HG03095 (cell line): ENCODE results near the gene HTT.

Source experiments
- ATAC-seq: cut with Tn5 transposase; IDR thresholded peaks from one replicate; pipeline ENCODE4 v1.9.1; 2021; ENCODE audit warnings: moderate library complexity; ENCODE audit not compliant: unreplicated experiment

HTT gene

GRCh38 chr4:3229964-3230363 is 155.5 kb downstream of the HTT start:
- ATAC-seq: no peak

- ATAC-seq: no peak
Observed at GRCh38 chr4:3231471-3231870, 157.0 kb downstream of the HTT start.

DNA sequence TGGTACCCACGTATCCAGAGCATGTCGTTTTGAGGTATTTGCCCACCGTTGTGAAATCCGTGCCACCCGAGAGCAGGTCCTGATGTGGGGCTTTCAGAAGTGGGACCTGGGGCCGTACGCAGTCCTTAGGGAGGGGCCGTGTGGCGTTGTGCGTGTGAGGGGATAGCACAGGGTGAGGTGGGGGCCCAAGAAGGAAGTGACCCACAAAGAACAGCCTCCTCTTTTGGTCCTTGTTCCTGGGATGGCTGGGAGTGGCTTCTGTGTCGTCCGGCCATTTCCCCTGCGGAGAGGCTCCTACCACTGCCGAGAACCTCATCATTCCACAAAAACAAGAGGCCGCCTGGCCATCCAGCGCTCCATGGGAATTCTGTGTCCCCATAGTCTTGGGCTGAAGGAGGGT is 157.5 kb downstream of the HTT start:
- ATAC-seq: no peak

GRCh38 chr4:3232871-3233271 is 158.4 kb downstream of the HTT start:
- ATAC-seq: no peak

DNA sequence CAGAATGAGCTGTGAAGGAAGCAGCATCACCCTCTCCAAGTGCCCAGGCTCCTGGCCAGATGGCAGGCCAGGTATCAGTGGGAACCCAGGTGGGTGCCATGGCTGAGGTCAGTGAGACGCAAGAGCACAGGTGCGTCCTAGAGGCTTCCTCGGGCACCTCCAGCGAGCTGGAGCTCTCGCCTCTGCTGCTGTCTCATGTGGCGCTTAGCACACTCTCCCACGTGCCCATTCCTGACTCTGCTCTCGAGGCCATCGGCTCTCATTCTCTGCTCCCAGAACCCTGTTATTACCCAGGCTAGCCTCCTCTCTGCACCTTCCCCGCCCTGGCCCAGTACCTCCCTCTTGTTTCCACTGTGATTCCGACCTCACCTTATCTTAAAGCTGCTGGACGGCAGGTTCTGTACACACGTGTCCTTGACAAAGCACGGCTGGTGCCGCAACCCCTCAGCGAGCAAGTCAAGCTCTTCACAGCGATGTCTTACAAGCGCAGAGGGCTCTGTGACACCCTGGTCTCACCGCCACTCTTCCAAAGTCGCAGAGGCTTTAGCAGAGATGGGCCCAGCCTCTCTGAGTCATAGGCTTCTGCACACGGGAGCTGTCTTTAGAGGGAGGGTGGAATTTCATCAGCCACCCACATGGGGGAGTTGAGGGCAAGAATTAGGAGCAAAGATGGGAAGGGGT is 159.1 kb downstream of the HTT start:
- ATAC-seq: no peak

- ATAC-seq: no peak
Observed at GRCh38 chr4:3234171-3235029, 159.9 kb downstream of the HTT start.

- ATAC-seq: no peak
Observed at GRCh38 chr4:3235030-3235345, 160.5 kb downstream of the HTT start.

DNA sequence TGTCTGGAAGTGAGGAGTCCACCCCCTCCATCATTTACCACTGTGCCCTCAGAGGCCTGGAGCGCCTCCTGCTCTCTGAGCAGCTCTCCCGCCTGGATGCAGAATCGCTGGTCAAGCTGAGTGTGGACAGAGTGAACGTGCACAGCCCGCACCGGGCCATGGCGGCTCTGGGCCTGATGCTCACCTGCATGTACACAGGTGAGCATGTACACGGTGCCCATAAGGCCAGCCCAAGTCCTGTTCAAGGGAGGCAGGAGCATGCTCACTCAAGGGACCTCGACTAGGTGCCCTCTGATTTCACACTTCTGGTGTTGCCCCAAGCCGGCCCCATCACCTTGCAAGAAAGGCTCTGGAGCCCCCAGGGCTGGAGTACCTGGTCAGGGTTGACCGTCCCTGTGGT is 161.1 kb downstream of the HTT start:
- no peak for ATAC-seq

GRCh38 chr4:3236326-3236878 is 161.9 kb downstream of the HTT start:
- ATAC-seq: no peak

DNA sequence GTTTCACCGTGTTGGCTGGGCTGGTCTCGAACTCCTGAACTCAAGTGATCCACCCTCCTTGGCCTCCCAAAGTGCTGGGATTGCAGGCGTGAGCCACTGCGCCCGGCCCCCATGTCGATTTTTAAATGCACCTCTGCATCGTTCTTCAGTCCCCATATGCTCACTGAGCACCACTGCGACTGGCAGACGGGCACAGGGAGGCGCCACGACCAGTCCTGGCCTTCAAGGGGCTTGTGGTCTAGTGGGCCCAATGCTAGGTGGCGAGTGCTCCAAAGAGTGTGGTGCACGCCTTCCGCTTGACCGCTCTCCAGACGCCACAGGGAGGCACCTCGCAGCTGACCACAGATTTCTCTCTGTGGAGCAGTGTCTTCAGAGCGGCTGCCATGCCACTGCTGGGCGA is 162.8 kb downstream of the HTT start:
- ATAC-seq: no peak

GRCh38 chr4:3237712-3238560 is 163.5 kb downstream of the HTT start:
- ATAC-seq: no peak

- no peak for ATAC-seq
Observed at GRCh38 chr4:3238721-3239120, 164.2 kb downstream of the HTT start.

DNA sequence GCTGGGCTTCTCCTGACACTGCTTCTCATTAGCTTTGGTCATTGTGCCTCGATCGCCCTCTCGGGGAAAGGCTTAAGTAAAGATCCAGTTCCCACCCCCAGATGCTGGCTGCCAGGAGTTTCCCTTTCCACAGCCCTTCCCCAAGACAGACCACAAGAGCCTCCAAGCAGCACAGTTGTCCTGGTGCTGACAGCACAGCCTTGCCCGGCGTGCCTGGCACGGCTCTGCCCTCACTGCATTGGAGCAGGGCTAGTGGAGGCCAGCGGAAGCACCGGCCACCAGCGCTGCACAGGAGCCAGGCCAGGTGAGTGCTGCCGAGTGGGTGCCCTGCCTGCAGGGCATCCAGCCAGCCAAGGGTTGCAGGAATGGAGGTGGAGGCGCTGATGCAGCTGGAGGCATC is 164.8 kb downstream of the HTT start:
- ATAC-seq: no peak

- no peak for ATAC-seq
Observed at GRCh38 chr4:3239998-3240920, 165.8 kb downstream of the HTT start.

DNA sequence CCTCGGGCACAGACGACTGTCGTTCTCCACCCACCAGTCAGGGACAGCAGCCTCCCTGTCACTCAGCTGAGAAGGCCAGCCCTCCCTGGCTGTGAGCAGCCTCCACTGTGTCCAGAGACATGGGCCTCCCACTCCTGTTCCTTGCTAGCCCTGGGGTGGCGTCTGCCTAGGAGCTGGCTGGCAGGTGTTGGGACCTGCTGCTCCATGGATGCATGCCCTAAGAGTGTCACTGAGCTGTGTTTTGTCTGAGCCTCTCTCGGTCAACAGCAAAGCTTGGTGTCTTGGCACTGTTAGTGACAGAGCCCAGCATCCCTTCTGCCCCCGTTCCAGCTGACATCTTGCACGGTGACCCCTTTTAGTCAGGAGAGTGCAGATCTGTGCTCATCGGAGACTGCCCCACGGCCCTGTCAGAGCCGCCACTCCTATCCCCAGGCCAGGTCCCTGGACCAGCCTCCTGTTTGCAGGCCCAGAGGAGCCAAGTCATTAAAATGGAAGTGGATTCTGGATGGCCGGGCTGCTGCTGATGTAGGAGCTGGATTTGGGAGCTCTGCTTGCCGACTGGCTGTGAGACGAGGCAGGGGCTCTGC is 166.5 kb downstream of the HTT start:
- no peak for ATAC-seq

DNA sequence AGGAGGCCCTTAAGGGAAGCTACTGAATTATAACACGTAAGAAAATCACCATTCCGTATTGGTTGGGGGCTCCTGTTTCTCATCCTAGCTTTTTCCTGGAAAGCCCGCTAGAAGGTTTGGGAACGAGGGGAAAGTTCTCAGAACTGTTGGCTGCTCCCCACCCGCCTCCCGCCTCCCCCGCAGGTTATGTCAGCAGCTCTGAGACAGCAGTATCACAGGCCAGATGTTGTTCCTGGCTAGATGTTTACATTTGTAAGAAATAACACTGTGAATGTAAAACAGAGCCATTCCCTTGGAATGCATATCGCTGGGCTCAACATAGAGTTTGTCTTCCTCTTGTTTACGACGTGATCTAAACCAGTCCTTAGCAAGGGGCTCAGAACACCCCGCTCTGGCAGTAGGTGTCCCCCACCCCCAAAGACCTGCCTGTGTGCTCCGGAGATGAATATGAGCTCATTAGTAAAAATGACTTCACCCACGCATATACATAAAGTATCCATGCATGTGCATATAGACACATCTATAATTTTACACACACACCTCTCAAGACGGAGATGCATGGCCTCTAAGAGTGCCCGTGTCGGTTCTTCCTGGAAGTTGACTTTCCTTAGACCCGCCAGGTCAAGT is 167.5 kb downstream of the HTT start:
- no peak for ATAC-seq

DNA sequence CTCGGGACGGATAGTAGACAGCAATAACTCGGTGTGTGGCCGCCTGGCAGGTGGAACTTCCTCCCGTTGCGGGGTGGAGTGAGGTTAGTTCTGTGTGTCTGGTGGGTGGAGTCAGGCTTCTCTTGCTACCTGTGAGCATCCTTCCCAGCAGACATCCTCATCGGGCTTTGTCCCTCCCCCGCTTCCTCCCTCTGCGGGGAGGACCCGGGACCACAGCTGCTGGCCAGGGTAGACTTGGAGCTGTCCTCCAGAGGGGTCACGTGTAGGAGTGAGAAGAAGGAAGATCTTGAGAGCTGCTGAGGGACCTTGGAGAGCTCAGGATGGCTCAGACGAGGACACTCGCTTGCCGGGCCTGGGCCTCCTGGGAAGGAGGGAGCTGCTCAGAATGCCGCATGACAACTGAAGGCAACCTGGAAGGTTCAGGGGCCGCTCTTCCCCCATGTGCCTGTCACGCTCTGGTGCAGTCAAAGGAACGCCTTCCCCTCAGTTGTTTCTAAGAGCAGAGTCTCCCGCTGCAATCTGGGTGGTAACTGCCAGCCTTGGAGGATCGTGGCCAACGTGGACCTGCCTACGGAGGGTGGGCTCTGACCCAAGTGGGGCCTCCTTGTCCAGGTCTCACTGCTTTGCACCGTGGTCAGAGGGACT is 168.8 kb downstream of the HTT start:
- ATAC-seq: no peak

DNA sequence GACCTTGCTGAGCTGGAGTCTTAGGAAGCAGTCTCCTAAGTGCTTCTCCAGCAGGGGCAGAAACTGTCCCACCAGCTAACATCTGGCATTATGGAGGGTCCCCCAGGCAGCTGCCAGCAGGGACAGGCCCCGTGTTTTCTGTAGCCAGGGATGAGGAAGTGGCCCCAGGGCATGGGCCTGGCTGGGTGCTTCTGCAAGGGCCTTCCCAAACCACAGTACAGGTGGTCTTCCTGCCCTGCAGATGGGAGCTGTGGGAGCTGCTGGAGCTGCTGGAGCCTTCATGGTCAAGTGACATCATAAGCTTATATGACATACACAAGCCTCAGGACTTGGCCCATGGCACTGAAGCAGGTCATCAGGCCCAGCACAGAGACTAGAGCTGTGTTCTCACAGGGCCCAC is 169.5 kb downstream of the HTT start:
- no peak for ATAC-seq

DNA sequence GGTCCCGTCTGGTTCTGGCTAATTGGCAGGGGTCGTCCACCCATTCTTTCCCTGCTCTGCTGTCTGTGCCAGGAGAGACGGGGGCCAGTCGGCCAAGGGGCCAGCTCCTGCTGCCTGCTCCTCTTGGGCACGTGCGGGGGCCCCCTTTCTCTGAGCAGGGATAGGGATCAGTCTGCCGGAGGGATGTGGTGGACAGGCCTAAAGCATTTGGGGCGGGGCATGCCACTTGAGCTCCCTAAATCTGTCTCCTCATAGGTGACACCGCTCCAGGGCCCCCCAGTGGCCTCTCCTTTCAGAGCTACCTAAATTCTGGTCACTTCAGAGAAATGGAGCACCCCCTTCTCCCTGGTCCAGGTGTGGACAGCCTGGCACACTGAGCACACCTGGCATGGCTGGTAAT is 170.3 kb downstream of the HTT start:
- ATAC-seq: no peak
